ENCODE results near the gene SHROOM4.

GRCh38 chrX:50719614-50720013 is 94.4 kb downstream of the SHROOM4 start:
- TF ChIP-seq POLR2A (IDR thresholded peaks at IDR 0.05) (no peak), CTCF (IDR thresholded peaks at IDR 0.05) (no peak)

Measured in breast epithelium (tissue), 3 donors.